ENCODE data around the gene SEMA4G. TPM values are rescaled to one million over a fixed set of nuclear protein-coding genes. Genes with fewer than 3 reads are reported as not detected.
A peak's percentile ranks its signal among the peaks of the same experiment; 100 is the strongest.

Gene SEMA4G
- total and polyA plus RNA-seq, 2 of the 13 experiments (the other 11 are each of a cell fraction or from before 2014, with no cell fraction given), result 46.2 to 207 TPM

DNA sequence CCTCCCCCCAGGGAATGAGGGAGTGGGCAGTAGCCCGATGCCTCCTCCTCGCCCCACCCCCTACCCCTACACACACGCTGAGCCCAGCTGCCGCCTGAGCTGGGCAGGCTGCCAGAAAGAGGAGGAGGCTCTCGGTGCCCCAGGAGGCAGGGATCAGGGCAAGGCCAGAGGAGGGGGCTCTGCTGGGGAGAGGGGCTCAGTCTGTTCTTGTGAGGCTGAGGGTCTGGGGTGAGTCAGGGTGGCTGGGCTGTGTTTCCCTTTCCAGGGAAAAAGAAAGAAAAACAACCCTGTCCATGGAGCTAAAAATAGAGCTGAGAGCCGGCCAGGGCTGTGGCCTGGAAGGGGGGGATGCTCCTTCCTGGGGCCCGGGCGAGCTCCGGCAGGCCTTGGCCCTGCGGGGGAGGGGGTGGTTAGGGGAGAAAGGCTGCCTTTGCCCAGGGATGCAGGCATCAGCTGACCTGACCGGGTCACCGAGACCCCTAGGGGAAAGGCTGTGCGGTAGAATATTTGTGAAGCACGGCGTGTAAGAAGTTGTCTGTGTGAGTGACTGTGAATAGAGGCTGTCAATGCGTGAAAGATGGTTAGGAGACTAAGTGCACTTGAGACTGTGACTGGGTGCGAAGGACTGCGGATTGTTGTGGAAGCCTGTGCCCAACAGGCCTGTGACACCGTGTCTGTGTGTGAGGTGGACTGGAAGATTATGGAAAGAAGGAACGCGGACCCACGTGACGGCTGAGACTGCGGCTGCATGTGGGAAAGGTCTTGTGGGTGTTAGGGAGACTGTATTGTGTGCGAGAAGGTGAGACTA is 29.1 kb downstream of the SEMA4G start (continued):
- TF ChIP-seq, protein P1, sequence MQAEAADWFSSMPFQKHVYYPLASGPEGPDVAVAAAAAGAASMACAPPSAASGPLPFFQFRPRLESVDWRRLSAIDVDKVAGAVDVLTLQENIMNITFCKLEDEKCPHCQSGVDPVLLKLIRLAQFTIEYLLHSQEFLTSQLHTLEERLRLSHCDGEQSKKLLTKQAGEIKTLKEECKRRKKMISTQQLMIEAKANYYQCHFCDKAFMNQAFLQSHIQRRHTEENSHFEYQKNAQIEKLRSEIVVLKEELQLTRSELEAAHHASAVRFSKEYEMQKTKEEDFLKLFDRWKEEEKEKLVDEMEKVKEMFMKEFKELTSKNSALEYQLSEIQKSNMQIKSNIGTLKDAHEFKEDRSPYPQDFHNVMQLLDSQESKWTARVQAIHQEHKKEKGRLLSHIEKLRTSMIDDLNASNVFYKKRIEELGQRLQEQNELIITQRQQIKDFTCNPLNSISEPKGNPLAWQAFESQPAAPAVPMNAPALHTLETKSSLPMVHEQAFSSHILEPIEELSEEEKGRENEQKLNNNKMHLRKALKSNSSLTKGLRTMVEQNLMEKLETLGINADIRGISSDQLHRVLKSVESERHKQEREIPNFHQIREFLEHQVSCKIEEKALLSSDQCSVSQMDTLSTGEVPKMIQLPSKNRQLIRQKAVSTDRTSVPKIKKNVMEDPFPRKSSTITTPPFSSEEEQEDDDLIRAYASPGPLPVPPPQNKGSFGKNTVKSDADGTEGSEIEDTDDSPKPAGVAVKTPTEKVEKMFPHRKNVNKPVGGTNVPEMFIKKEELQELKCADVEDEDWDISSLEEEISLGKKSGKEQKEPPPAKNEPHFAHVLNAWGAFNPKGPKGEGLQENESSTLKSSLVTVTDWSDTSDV (CRISPR knock-in tag; IDR thresholded peaks at IDR 0.05), result no peak
- TF ChIP-seq PAX8 (CRISPR knock-in tag; IDR thresholded peaks at IDR 0.05; ENCODE audit: borderline replicate concordance) (no peak), ZBTB38 (CRISPR knock-in tag; IDR thresholded peaks at IDR 0.05) (no peak), ZNF367 (CRISPR knock-in tag; IDR thresholded peaks at IDR 0.05; ENCODE audit: borderline replicate concordance) (no peak), ZNF644 (CRISPR knock-in tag; IDR thresholded peaks at IDR 0.05; ENCODE audit: low read depth) (no peak), ATRX (CRISPR knock-in tag; IDR thresholded peaks at IDR 0.05; ENCODE audit: borderline replicate concordance) (no peak), FOXK1 (CRISPR knock-in tag; IDR thresholded peaks at IDR 0.05; ENCODE audit: borderline replicate concordance, low read depth) (no peak), ZNF510 (CRISPR knock-in tag; IDR thresholded peaks at IDR 0.05; ENCODE audit: low read depth) (no peak), ZNF552 (CRISPR knock-in tag; IDR thresholded peaks at IDR 0.05; ENCODE audit: borderline replicate concordance) (no peak), ZNF34 (CRISPR knock-in tag; IDR thresholded peaks at IDR 0.05; ENCODE audit: borderline replicate concordance) (no peak), CENPX (CRISPR knock-in tag; IDR thresholded peaks at IDR 0.05) (no peak), ZBTB7A (CRISPR knock-in tag; IDR thresholded peaks at IDR 0.05) (peak; percentile 79), CEBPG (CRISPR knock-in tag; IDR thresholded peaks at IDR 0.05) (no peak), TEAD2 (CRISPR knock-in tag; IDR thresholded peaks at IDR 0.05) (no peak), HIVEP1 (CRISPR knock-in tag; IDR thresholded peaks at IDR 0.05) (no peak)
- TF ChIP-seq, protein P2, sequence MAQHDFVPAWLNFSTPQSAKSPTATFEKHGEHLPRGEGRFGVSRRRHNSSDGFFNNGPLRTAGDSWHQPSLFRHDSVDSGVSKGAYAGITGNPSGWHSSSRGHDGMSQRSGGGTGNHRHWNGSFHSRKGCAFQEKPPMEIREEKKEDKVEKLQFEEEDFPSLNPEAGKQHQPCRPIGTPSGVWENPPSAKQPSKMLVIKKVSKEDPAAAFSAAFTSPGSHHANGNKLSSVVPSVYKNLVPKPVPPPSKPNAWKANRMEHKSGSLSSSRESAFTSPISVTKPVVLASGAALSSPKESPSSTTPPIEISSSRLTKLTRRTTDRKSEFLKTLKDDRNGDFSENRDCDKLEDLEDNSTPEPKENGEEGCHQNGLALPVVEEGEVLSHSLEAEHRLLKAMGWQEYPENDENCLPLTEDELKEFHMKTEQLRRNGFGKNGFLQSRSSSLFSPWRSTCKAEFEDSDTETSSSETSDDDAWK (CRISPR knock-in tag; IDR thresholded peaks at IDR 0.05), result no peak
- TF ChIP-seq, protein P3, sequence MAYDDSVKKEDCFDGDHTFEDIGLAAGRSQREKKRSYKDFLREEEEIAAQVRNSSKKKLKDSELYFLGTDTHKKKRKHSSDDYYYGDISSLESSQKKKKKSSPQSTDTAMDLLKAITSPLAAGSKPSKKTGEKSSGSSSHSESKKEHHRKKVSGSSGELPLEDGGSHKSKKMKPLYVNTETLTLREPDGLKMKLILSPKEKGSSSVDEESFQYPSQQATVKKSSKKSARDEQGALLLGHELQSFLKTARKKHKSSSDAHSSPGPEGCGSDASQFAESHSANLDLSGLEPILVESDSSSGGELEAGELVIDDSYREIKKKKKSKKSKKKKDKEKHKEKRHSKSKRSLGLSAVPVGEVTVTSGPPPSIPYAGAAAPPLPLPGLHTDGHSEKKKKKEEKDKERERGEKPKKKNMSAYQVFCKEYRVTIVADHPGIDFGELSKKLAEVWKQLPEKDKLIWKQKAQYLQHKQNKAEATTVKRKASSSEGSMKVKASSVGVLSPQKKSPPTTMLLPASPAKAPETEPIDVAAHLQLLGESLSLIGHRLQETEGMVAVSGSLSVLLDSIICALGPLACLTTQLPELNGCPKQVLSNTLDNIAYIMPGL (CRISPR knock-in tag; IDR thresholded peaks at IDR 0.05; ENCODE audit: borderline replicate concordance in 1 of 2, low read depth in 1 of 2), result no peak
- TF ChIP-seq, protein P4, sequence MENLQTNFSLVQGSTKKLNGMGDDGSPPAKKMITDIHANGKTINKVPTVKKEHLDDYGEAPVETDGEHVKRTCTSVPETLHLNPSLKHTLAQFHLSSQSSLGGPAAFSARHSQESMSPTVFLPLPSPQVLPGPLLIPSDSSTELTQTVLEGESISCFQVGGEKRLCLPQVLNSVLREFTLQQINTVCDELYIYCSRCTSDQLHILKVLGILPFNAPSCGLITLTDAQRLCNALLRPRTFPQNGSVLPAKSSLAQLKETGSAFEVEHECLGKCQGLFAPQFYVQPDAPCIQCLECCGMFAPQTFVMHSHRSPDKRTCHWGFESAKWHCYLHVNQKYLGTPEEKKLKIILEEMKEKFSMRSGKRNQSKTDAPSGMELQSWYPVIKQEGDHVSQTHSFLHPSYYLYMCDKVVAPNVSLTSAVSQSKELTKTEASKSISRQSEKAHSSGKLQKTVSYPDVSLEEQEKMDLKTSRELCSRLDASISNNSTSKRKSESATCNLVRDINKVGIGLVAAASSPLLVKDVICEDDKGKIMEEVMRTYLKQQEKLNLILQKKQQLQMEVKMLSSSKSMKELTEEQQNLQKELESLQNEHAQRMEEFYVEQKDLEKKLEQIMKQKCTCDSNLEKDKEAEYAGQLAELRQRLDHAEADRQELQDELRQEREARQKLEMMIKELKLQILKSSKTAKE (CRISPR knock-in tag; IDR thresholded peaks at IDR 0.05; ENCODE audit: borderline replicate concordance), result no peak; the same call in 1 of the 2 replicates
- TF ChIP-seq, protein P5, sequence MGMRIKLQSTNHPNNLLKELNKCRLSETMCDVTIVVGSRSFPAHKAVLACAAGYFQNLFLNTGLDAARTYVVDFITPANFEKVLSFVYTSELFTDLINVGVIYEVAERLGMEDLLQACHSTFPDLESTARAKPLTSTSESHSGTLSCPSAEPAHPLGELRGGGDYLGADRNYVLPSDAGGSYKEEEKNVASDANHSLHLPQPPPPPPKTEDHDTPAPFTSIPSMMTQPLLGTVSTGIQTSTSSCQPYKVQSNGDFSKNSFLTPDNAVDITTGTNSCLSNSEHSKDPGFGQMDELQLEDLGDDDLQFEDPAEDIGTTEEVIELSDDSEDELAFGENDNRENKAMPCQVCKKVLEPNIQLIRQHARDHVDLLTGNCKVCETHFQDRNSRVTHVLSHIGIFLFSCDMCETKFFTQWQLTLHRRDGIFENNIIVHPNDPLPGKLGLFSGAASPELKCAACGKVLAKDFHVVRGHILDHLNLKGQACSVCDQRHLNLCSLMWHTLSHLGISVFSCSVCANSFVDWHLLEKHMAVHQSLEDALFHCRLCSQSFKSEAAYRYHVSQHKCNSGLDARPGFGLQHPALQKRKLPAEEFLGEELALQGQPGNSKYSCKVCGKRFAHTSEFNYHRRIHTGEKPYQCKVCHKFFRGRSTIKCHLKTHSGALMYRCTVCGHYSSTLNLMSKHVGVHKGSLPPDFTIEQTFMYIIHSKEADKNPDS (CRISPR knock-in tag; IDR thresholded peaks at IDR 0.05), result no peak
